ENCODE data around the gene ANKRD33. TPM values are rescaled to one million over a fixed set of nuclear protein-coding genes. Genes with fewer than 3 reads are reported as not detected.

Gene ANKRD33
- total and polyA plus RNA-seq, 2 of the 8 experiments (the other 6 are each of a cell fraction or from before 2014, with no cell fraction given): 0.41 to 0.53 TPM

DNA sequence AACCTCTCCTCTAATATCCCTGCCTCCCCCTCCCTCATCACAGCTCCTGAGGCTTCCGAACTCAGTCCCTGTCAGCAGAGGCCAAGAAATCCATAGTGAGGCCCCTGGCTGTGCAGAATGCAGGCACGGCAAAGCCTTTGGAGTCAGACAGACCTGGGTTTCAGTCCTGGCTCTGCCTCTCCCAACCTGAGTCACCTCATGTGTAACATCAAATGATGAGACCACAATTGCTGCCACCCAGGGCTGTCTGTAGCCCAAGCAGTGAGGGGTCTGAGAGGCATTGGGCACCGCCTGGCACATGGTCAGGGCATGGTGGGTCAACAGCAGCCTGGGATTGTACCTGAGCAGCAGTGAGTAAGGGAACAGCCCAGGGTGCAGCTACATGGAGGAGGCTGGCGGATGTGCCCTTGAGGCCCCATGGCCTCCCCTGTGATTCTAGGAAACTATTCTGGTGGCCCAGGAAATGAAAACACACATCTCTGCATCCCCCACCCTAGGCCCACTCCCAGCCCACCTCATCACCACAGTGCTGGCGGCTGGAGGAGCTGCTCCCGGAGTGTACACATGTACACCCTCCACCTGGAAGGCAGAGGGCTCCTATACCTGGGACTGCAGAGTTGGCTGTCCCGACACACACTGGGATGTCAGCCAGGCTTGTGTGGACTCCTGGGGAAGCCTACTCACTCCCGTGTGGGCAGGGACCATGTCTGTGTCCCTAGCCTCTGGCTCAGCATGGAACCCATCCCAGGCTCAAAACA is 7.7 kb downstream of the ANKRD33 start (continued):
- TF ChIP-seq ATF2 (IDR thresholded peaks at IDR 0.05; ENCODE audit: low read length) (no peak), FOSL1 (IDR thresholded peaks at IDR 0.05; ENCODE audit: insufficient read depth, low read depth, low read length) (no peak), JUN (IDR thresholded peaks at IDR 0.05; ENCODE audit: low read depth, low read length) (no peak), CEBPB (IDR thresholded peaks at IDR 0.05; ENCODE audit: low read depth, low read length) (no peak), NANOG (IDR thresholded peaks at IDR 0.05; ENCODE audit: insufficient read depth, low read depth, low read length, poor library complexity, severe bottlenecking) (no peak), CTCF (IDR thresholded peaks at IDR 0.05; ENCODE audit: control extremely low read depth in 1 of 3, insufficient read depth in 1 of 3, low read depth in 1 of 3, low read length in 3 of 3) (no peak), HDAC6 (IDR thresholded peaks at IDR 0.05; ENCODE audit: low read depth, low read length) (no peak), RBBP5 (IDR thresholded peaks at IDR 0.05; ENCODE audit: borderline replicate concordance, low read depth, low read length) (no peak)

Data from H1 (cell line).